GM18867 (cell line): ENCODE results near the gene PIK3C3.

Experiments used
- ATAC-seq: cut with Tn5 transposase; IDR thresholded peaks from one replicate; pipeline ENCODE4 v1.9.1; 2021; ENCODE audit warnings: mild to moderate bottlenecking, moderate library complexity; ENCODE audit not compliant: unreplicated experiment

The PIK3C3 gene

DNA sequence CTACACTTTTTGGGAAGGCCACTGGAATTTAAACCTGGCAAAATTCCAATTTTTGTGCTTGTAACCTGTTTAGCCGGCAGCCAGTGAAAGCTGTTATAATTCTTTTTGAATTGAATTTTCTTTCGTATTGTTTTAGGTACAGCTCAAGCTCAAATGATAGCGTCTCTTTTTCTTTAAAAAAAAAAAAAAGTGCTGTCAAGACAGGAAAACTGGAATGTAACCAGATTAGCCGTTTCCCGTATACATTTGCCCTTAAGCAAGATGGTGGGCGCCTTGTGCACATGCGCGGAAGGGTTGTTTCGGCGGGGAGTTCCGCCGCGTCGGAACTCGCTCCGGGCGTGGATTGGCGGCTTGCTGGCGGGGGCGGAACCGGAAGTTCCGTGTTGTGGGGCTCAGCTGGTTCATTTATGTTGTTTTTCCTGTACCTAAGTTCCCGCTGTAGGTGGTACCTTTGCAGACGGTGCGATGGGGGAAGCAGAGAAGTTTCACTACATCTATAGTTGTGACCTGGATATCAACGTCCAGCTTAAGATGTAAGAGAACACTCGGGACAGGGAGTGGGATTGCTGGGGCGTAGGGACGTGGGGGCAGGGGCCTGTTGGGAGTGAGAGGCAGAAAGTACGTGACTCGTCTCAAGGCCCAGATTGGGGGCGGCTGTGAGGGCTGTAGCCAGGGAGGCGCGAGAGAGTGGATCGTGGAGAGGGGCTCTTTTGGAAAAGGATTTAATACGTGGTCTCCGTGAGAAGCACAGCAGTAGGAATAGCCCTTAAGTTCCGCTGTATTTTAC lies at the start of gene PIK3C3:
TSS of gene PIK3C3 (plus strand) at position 408 of the 787 bp plus-strand sequence. CDS start at position 466, 58 bp downstream.
- peak; percentile 98 for ATAC-seq

DNA sequence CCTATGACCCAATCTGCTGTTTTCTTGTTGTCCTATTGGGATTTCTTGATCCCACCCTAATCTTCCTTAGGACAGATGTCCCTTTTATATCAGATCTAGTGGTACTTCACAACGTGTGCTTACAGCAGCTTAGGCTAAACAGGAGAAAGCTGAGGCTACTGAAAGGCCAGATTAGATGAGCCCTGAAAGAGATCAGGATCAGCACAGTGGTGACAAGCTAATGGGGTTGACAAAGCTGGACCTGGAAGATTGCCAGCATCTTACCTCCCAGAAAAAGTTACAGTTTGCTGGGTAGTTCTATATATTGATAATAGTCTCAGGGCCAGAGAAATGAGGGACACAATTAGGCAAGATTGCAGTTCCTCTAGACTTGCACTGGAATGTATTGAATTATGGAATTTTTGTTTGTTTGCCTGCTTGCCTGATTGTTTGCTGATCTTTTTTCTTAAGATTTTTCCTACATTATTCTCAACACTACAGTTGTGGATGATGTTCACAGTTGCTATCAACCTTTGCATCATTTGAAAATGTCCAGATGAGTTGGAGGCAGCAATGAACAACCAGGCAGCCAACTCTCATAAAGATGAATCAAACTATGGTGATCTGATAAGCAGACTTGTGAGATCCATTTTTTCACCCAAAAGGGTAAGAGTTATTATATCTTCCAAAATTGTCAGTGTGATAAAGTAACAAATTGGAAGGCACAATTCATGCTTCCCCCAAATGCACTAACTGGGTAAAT lies 49.1 kb upstream of the PIK3C3 start:
- no peak for ATAC-seq

DNA sequence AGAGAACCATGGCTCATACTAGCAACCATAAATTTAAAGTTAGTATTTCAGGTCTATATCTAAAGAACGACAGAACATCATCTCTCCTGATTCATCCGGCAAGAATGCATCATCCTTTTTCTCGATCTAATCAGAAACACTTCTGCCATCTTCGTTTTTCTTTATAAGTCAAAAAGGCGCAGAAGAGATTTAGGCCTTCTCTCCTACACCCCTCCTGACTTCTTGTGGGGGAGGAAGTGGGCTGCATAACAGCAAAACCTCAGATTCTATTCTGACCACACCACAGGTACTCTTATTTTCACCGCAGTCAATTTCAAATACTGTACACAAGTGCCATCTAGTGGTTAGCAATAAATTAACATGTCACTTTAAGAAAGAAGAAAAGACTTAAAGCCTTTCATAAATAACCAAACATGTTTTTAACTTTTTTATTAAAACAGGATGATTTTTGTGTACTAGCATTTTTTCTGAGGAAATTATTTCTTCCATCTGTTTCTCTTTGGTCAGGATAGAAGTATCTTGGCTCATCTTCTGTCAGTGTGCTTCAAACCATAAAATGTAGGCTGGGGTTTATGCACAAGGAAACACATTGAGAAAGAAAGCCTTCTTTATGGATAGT lies 48.4 kb upstream of the PIK3C3 start:
- peak; percentile 97 for ATAC-seq

DNA sequence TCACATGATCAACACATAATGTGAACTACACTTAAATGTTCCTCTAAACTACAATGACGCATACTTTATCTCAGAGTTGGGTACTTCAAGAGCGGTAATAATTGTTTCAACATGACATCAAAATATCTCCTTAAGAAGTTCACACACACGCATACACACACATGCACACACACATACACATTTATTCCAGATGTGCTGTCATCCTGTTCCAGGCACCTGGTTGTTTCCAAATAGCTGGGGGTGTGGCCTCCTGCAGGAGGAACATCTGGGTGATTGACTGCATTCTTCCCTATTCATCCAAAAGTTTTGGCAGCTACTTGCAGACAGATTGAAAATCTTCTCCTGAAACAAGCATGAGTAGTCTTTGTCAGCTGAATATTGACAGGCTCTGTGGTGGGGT lies 37.9 kb upstream of the PIK3C3 start:
- ATAC-seq: no peak

DNA sequence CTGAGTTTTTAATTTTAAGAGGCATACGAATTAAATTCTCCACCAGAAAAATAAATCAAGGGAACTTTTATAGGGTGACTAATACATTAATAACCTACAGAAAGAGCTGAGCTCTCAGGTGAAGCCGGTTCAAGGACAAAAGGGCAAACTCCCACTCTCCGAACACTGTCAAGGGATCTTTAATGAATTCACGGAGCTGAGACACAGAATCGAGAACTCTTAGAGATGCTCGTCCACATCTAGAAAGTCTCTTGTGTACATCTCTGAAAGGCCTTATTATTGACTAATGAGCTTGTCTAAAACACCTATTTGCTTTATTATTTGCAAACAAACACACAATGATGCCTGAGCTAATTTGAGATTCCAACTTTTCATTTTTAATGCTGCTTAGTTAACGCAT lies 33.3 kb upstream of the PIK3C3 start:
- ATAC-seq: no peak

DNA sequence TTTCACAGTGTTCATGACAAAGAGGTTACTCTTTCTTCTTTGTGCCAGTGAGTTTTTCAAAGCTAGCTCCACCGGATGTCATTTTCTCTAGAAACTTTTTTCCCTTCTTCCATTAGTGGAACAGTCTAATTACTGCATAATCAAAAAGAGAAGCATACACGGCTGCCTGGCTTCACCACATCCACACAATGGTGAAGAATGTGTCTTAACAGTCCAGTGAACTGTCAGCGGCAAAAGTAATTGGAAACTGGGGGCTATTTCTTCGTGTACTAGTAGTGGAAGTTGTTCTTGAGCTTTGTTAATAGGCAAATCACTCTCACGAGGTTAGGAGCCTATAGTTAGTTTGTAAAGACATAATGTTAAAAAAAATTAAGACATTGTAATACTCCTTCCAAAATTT lies 32.9 kb upstream of the PIK3C3 start:
- ATAC-seq: no peak

DNA sequence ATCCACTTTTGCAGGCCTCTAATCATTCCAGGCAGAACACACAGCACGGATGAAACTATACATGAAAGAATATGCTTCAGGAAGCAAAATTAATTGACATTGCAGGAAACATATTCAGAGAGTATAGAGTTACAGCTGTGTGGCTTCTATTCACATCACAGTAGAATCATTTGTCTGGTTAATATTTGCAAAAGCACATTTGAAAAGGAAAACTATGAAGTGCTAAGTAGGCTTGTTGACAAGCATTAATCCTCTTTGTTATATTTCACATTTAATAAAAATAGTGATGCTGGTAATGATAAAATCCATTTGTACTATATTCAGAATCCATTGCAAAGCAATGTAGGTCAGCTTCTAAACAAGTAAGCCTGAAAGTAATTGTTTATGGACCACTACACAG lies 32.2 kb upstream of the PIK3C3 start:
- ATAC-seq: no peak

DNA sequence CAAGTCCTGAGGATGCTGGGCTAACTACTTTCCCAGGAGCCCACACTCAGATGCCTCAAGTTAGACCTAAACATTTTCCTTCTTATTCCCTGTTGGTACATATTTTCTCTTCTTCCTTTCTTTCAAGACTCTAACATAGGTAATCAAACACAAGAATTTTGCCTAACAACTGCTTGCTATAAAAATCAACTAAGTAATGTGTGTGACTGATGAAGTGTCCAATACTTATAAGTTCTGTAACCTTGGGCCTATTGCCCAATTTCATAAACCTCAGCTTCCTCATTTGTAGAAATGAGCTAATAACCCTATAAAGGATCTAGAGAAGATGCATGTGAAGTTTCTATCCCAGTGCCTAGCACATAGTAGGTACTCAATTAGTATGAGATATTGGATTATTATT lies 31.6 kb upstream of the PIK3C3 start:
- ATAC-seq: no peak

DNA sequence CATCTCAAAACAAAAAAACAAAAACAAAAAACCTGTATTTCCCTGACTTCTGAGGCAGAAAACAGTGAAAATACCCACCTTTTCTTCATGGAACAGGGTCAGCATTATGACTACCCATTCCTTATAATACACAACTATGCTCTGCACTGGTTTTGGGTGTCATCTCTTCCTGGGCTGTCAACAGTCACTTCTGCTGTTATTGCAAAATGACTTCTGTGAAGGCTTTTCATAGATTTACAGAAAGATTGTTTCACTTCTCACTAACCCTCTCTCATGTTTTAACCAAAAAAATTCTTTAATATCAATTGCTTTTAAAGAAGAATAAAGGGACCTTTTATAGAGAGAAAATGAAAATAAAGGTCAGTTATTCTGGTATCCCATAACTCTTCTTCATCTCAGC lies 26.5 kb upstream of the PIK3C3 start:
- ATAC-seq: no peak

DNA sequence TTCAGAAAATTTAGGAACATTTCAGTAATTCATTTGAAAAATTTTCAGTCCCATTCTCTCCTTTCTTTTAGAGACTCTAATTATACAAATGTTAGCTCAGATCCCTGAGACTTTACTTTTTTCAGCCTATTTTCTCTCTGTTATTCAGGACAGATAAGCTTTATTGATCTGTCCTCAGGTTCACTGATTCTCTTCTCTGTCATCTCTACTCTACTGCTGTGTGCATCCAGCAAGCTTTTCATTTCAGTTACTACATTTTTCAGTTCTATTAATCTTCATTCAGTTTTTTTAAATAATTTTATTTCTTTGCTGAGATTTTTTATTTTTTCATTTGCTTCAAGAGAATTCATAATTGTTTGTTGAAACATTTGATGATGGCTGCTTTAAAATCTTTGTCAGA lies 22.1 kb upstream of the PIK3C3 start:
- no peak for ATAC-seq

DNA sequence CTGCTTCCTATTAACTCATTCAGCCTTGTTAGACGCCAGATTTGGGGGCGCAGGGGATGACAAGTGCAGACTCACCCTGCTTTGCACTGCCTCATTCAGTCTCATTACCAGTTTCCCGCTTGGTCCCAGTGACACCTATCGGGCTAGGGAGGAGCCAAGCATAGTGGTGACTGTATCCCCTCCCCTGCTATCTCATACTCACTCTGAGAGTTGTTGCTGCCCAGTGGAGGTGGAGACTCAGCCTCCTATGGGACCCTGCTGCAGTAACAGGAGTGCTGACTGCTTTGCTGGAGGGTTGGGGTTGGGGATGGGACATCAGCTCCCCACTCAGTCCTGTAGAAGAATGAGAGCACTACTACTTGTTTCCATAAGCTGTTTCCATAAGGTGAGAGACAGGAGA lies 21.3 kb upstream of the PIK3C3 start:
- no peak for ATAC-seq

DNA sequence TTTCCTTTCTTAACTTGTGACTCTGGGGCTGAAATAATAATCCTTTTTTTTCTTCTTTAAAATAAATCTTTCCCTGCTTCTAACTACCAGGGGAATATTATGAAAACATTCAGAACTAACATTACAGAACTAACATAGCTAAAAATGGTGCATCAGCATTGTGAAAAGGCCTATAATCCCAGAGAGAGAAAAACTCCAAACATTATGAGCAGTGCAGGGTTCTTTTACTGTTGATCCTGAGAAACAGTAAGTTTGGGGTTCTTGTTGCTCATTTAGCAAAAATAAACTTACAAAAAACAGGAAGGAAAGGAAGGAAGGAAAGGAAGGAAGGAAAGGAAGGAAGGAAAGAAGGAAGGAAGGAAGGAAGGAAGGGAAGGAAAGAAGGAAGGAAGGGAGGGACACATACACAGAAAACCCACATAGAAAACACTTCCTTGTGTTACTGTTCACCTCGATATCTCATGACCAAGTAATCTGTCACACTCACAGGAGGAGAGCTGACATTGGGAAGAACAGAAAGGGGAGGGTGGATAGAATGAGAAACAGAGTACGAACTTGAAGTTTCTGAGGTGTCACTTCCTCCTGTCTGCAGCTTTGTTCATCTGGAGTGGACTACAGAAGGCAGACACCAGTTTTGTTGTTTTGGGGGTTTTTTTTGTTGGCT lies 18.4 kb upstream of the PIK3C3 start:
- peak; percentile 90 for ATAC-seq

DNA sequence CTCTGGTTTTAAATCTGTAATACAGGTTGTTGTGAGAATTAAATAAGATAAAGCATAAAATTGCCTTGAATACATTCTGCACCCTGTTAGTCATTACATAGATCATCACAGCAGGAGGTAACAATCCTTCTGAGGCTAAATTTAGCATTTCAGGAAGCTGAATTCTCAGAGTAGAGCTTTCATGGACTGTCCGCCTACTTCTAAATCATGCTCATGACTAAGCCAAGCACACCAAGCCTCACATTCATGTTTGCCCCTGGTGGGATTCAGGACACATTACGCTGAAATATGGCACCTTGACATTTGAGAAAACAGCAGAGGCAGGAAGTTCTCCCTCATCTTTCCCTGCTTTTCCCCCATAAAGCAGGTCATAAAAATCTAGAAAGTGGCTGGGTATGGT lies 16.6 kb upstream of the PIK3C3 start:
- ATAC-seq: no peak

DNA sequence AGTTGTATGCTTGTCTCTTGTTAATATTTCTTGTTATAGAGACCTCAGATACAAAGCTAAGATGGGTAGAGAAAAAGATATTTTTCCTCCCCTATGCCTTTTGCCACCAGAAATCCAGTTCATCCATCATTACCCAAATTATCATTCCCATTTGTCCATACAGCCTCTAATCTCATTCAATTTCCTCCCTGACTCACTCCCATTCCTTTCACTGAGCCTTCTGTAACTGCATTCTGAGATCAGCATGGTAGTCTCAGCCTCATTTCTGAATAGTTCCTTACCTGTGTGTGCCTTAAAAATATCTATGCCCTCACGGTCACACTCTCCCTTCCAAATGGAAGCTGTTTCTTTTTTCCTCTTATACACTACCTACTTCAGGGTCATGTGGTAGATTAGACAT lies 15.7 kb upstream of the PIK3C3 start:
- no peak for ATAC-seq

DNA sequence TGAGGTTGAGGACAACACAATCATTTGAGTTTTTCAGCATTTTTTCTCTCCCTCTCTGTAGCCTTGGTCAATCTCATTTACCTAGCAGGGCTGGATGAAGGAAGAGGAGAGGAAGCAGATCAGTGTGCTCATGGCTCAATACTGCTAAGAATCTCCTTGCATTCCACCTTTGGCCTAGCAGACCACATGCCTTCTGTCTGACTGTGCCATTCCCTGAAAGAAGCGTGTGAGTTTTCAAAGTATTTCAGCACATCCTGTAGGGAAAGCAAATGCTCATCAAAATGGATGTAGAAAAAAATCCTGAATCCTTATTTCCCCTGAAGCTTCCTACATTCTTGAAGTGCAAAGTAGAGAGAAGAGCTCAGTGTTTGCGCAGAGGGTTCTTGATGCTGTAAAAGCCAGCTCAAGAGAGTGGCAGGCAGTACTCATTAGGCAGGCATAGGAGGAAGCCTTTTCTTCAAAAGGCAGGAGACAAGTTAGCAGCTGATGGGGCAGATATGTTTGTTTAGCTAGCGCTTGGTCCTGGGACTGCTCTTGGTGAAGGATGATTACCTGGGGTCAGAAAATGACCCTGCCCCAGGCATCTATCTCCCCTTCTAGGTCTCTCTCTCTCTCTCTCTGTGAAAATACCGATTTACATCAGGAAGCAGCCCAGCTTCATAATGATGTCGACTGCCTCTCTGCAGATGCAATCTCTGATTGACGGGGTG lies 14.4 kb upstream of the PIK3C3 start:
- no peak for ATAC-seq

DNA sequence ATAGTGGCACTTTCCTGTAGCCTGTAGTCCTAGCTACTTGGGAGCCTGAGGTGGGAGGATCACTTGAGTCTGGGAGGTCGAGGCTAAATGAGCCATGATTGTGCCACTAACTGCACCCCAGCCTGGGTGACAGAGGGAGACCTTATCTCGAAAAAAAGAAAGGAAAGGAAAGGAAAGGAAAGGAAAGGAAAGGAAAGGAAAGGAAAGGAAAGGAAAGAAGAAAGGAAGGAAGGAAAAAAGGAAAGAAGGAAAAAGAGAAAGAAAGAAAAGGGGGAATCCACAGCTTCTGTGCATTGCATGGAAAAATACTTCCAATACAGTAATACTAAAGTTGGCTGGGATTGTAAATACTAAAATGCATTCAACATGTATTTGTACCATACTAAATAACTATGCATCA lies 12.8 kb upstream of the PIK3C3 start:
- ATAC-seq: no peak

DNA sequence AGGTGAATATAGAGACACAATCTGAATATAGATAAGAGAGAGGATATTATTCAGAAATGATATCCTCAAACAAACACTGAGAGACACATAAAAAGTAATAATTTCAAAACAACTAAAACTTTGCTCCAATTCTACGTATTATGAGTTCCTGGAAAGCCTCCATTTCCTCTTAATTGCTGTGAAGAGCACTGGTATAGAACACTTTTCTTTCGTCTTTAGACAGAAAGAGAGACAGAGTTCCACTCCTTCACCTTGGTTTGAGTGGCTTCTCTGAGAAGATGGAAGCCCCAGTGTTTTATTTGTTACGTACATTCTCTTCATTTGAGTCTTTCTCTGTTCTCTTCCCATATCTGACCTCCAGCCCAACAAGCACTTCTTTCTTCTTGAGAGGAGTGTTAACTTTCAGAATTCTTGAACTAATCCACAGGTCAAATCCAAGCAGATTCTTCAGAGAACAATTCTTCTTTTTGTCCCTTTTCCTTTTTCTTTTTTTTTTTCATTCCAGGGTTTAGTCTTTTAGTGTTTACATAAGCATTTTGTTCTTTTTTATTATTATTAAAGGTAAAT lies 6.4 kb upstream of the PIK3C3 start:
- no peak for ATAC-seq

DNA sequence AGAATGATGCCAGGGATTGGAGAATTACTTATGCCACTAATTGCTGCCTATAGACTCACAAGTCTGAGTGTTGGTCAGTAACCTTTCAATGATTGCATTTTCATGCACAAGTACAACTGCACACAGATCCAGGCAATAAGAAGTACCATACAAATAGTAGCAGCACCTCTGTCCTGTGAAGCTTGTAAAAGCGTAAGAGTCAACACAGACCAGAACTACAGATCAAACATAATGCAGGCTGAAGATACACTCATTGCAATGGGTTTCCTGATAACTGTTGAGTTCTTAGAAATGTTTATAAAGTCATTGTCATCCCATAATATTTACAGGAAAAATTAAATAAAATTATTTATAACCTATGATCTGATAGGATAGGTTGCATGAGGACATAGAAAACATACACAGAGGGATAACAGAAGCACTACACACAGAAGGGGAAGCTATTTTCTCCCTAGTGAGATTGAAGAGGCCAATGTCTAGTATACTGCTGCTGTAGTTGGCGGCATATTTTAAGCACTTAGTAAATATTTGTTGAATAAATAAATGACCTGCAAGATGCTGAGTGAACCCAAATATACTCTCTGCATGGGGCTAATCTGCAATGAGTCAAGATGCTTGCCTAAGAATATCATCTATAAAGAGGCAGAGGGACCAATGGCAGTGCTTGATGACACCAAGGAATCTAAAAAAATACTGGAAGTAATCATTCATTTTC lies 5.7 kb upstream of the PIK3C3 start:
- ATAC-seq: no peak

DNA sequence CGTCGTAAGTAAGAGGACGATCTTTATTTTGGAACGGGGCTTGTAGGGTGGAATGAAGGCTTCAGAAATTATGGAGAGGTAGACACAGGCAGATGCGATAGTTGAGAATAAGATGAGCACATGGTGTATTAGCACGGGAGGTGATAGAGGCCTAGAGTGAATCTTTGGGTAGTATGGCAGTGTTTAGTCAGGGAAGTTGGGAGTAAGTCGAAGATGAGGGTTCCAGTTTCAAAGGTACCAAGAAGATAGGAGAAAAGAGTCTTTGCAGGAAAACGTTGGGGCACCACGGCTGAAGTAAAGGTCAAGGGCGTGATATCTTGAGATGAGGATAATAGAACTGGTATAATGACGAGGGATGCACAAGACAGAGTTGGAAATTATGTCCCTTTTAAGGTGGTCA lies 654 bp downstream of the PIK3C3 start:
- no peak for ATAC-seq

DNA sequence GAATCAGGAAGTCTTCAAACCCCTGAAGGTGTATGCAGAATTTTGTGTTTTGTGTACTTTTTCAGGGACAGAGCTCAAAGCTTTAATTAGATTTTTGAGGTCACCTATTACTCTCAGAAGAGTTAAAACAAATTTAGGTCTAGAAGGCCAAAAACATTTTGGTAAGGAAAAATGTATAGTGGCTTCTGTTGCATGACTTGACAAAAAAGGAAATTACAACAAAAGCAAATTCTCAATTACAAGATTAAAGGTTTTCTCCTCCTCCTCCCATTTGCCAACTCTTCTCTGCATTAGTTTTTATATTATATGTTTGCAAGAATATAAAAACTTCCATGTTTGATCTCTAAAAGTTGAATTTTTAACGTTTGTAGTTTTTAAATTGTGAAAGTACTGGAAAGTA lies 4.0 kb downstream of the PIK3C3 start:
- ATAC-seq: no peak
